Upper lobe of left lung (tissue), 6 donors: ENCODE measurements around the gene GPR33. TPM values are rescaled to one million over a fixed set of nuclear protein-coding genes. Genes with fewer than 3 reads are reported as not detected.
A peak's percentile ranks its signal among the peaks of the same experiment; 100 is the strongest.

ENCODE experiments used
- ATAC-seq, 2 donors: fragments of 200-7000 bp; cut with Tn5 transposase; one replicate each; pipeline ENCODE4 v1.9.1; 2022; ENCODE audit warnings: mild to moderate bottlenecking in 2 of 2, moderate library complexity in 2 of 2; ENCODE audit not compliant: low FRiP score in 2 of 2
- DNase-seq, 2 donors: peaks; one replicate each; pipeline ENCODE4 v3.0.0-alpha.2; 2019 to 2020
- H3K27ac ChIP-seq, 4 donors: fragments of 200-600 bp; sonication (generic); one replicate each; pipeline ENCODE4 v1.5.1; 2016 to 2019
- H3K27me3 ChIP-seq, 4 donors: fragments of 200-600 bp; sonication (generic); one replicate each; pipeline ENCODE4 v1.5.1; 2017 to 2019
- H3K36me3 ChIP-seq, 4 donors: fragments of 200-600 bp; sonication (generic); one replicate each; pipeline ENCODE4 v1.5.1; 2016 to 2019
- H3K4me1 ChIP-seq, 4 donors: fragments of 200-600 bp; sonication (generic); one replicate each; pipeline ENCODE4 v1.5.1; 2018 to 2019
- H3K4me3 ChIP-seq, 4 donors: fragments of 200-600 bp; sonication (generic); one replicate each; pipeline ENCODE4 v1.5.1; 2017 to 2019; ENCODE audit warnings: mild to moderate bottlenecking in 2 of 4, moderate library complexity in 1 of 4
- H3K9me3 ChIP-seq, 4 donors: fragments of 200-600 bp; sonication (generic); one replicate each; pipeline ENCODE4 v1.5.1; 2018 to 2019
- EP300 ChIP-seq, 4 donors: sonication (generic); formaldehyde crosslinking; IDR thresholded peaks; one replicate each; pipeline ENCODE4 v1.5.1; 2017; ENCODE audit warnings: antibody characterized with exemption in 4 of 4, control low read depth in 2 of 4
- POLR2A ChIP-seq, 4 donors: fragments of 450-650 bp; IDR thresholded peaks; one replicate each; pipeline ENCODE4 v1.5.1; 2016 to 2017; ENCODE audit warnings: antibody characterized with exemption in 4 of 4, mild to moderate bottlenecking in 2 of 4
- POLR2AphosphoS5 ChIP-seq, 2 donors: sonication (generic); formaldehyde crosslinking; IDR thresholded peaks; one replicate each; pipeline ENCODE4 v1.5.1; 2017; ENCODE audit warnings: antibody characterized with exemption in 2 of 2
- WGBS, 2 donors: methylation state at CpG; one replicate each; pipeline ENCODE4 v1.1.5; 2017 to 2018; 5-methylcytosine and 5-hydroxymethylcytosine counted together
- total RNA-seq, 6 donors: library from RNA; depleted of rRNA in 4 of 6; stranded (reverse); fragments of >200 nt in 4 of 6; gene quantifications; one replicate each; pipeline versions ENCODE4 v1.1.0 to v1.2.1, GENCODE V29; 2016 to 2021
- TF ChIP-seq, protein P1 (sequence below), 6 experiments: fragments of 450-650 bp in 4 of 6; fragments of 200-600 bp in 2 of 6; sonication (generic) in 2 of 6; IDR thresholded peaks; one replicate each; pipeline ENCODE4 v1.5.1; 2016 to 2019; ENCODE audit warnings: antibody characterized with exemption in 6 of 6
- donor health status: DM: no; HTN: no; CAD: no; lungs with moderate emphysema.
- donor health status: DM: no; HTN: yes; CAD: no; lungs with severe emphysema.

GPR33 gene
- total RNA-seq: not detected

DNA sequence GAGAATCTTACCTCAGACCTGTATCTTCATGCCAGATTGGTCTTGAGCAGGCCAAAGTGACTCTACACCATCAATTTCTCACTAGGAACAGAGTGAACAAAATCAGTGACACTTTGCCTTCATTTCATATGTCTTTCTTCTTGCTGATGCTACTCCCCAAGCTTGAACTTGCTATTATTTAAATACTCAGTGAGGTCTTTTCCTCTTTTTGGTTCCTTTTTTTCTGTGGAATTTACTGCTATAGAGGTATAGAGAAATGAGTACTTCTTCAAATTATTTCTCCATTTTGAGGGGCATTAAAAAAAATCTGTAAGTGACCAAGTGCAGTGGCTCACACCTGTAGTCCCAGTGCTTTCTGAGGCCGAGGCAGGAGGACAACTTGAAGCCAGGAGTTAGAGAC, at the start of gene GPR33:
GPR33 (minus strand) TSS at position 154 of the 400 bp plus-strand sequence. CDS start 4,074 bp downstream, outside the sequence.
- H3K27ac ChIP-seq: no peak within 1 kb of the TSS
- H3K27me3 ChIP-seq: no peaks in the 10 kb centered on the region
- no peaks in the 10 kb centered on the region for H3K9me3 ChIP-seq
- no peaks in the 10 kb centered on the region for H3K4me1 ChIP-seq
- ATAC-seq: peak in 1 of 2 donors; percentile 40
- H3K4me3 ChIP-seq: no peak within 1 kb of the TSS
- DNase-seq: no peak
- TF ChIP-seq POLR2A (IDR thresholded peaks at IDR 0.05) (no peak), POLR2AphosphoS5 (IDR thresholded peaks at IDR 0.05) (no peak), EP300 (IDR thresholded peaks at IDR 0.05) (no peak)
- TF ChIP-seq, protein P1, sequence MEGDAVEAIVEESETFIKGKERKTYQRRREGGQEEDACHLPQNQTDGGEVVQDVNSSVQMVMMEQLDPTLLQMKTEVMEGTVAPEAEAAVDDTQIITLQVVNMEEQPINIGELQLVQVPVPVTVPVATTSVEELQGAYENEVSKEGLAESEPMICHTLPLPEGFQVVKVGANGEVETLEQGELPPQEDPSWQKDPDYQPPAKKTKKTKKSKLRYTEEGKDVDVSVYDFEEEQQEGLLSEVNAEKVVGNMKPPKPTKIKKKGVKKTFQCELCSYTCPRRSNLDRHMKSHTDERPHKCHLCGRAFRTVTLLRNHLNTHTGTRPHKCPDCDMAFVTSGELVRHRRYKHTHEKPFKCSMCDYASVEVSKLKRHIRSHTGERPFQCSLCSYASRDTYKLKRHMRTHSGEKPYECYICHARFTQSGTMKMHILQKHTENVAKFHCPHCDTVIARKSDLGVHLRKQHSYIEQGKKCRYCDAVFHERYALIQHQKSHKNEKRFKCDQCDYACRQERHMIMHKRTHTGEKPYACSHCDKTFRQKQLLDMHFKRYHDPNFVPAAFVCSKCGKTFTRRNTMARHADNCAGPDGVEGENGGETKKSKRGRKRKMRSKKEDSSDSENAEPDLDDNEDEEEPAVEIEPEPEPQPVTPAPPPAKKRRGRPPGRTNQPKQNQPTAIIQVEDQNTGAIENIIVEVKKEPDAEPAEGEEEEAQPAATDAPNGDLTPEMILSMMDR (IDR thresholded peaks at IDR 0.05): no peak
- no peaks in the 10 kb centered on the region for H3K36me3 ChIP-seq
- WGBS, 2 donors: 50 to 67% methylated on average over 1 of the region's 1 CpG

DNA sequence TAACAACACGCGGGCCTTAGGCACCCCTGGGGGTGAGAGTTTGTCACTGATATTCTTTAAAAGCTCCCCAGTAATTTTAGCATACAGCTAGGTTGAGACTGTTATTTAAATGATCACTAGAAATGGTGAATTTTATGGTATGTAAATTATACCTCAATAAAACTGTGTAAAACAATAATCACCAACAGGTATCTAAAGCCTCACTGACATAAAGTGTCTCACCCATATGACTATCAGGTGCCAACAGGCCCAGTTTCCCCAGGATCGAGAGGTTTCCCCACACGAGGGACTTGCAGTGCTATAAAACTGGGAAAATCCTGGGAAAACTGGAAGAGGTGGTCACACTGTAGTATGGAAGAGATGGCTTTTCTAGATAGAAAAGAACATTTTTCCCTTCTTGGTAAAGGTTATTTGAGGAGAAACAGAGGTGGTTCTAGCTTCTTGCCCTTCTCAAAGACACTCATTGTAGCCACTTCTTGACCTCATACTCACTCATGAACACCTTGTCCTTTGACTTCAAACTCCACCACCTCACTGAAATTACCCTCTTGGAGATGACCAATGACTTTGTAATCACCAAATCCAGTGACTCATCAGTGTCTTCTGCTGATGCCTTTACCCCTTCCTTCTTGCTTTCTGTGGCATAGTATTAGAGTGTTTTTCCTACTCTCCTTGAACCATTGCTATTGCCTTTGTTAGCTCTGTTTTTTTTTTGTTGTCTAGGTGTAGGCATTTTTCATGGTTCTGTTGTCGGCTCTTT, 48.5 kb upstream of the GPR33 start:
- Histone ChIP-seq H3K4me3 (no peak overlapping the region), H3K27me3 (no peaks in the 10 kb centered on the region), H3K4me1 (no peaks in the 10 kb centered on the region), H3K27ac (no peak overlapping the region), H3K9me3 (no peaks in the 10 kb centered on the region), H3K36me3 (no peaks in the 10 kb centered on the region)
- no peak for DNase-seq
- ATAC-seq: no peak
- 79 to 83% methylated on average over 5 of the region's 5 CpGs for WGBS, 2 donors
- TF ChIP-seq EP300 (IDR thresholded peaks at IDR 0.05): no peak
- TF ChIP-seq POLR2A (IDR thresholded peaks at IDR 0.05): no peak
- TF ChIP-seq, protein P1 (IDR thresholded peaks at IDR 0.05): no peak
- no peak for TF ChIP-seq POLR2AphosphoS5 (IDR thresholded peaks at IDR 0.05)

DNA sequence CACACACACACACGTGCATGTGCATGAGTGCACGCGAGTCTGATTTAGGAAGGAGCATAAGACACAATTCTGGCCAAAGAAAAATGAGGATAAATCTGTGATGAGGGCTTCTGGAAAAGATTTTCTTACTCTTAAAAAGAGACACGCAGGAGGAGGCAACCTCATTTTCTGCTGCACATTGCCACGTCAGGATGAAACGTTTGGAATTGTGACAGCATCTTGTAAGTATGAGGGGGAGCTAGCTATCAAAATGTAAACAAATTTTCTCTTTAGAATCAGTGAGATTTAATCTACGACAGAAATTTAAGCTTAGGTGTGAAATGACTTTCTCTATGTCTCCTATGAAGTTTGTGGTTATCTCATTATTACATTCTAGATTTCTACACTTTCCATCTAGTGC, 42.3 kb upstream of the GPR33 start:
- H3K27me3 ChIP-seq: no peaks in the 10 kb centered on the region
- 51 to 58% methylated on average over 7 of the region's 7 CpGs for whole genome bisulfite sequencing, 2 donors
- TF ChIP-seq POLR2AphosphoS5 (IDR thresholded peaks at IDR 0.05) (no peak), EP300 (IDR thresholded peaks at IDR 0.05) (no peak), POLR2A (IDR thresholded peaks at IDR 0.05) (no peak)
- TF ChIP-seq, protein P1 (IDR thresholded peaks at IDR 0.05): no peak

GRCh38 chr14:31529053-31529452, 41.2 kb upstream of the GPR33 start:
- ATAC-seq (no peak), DNase-seq (no peak)
- no peak overlapping the region for H3K27ac ChIP-seq
- H3K4me3 ChIP-seq: no peak overlapping the region
- no peaks in the 10 kb centered on the region for H3K4me1 ChIP-seq
- H3K36me3 ChIP-seq: no peaks in the 10 kb centered on the region
- no peak for TF ChIP-seq POLR2AphosphoS5 (IDR thresholded peaks at IDR 0.05)
- no peak for TF ChIP-seq EP300 (IDR thresholded peaks at IDR 0.05)
- TF ChIP-seq, protein P1 (IDR thresholded peaks at IDR 0.05): no peak
- TF ChIP-seq POLR2A (IDR thresholded peaks at IDR 0.05): no peak
- H3K27me3 ChIP-seq: no peaks in the 10 kb centered on the region
- H3K9me3 ChIP-seq: no peaks in the 10 kb centered on the region
- WGBS, 2 donors: 37 to 60% methylated on average over 1 of the region's 1 CpG

More for the DNA sequence above, 42.3 kb upstream of the GPR33 start:
- ATAC-seq (no peak), DNase-seq (no peak)
- Histone ChIP-seq H3K27ac (no peak overlapping the region), H3K9me3 (no peaks in the 10 kb centered on the region), H3K4me3 (no peak overlapping the region), H3K4me1 (no peaks in the 10 kb centered on the region), H3K36me3 (no peaks in the 10 kb centered on the region)

- H3K4me3 ChIP-seq: no peak overlapping the region
- ATAC-seq (no peak), DNase-seq (no peak)
- no peak overlapping the region for H3K27ac ChIP-seq
- WGBS, 2 donors: 91 to 93% methylated on average over 5 to 8 of the region's 8 CpGs
- TF ChIP-seq POLR2AphosphoS5 (IDR thresholded peaks at IDR 0.05) (no peak), EP300 (IDR thresholded peaks at IDR 0.05) (no peak), POLR2A (IDR thresholded peaks at IDR 0.05) (no peak)
- TF ChIP-seq, protein P1 (IDR thresholded peaks at IDR 0.05): no peak
- no peaks in the 10 kb centered on the region for H3K4me1 ChIP-seq
- H3K36me3 ChIP-seq: no peaks in the 10 kb centered on the region
- no peaks in the 10 kb centered on the region for H3K27me3 ChIP-seq
- no peaks in the 10 kb centered on the region for H3K9me3 ChIP-seq
Observed at GRCh38 chr14:31527546-31527945, 39.7 kb upstream of the GPR33 start.
